ENCODE measurements around the gene SHROOM4. TPM values are rescaled to one million over a fixed set of nuclear protein-coding genes. Genes with fewer than 3 reads are reported as not detected.

Gene SHROOM4
- total RNA-seq: 10 to 100 TPM in 1 of 2 donors, 1 to 10 TPM in 1; 9.2 to 13.6 TPM

GRCh38 chrX:50813843-50814661 is at the start of gene SHROOM4:
Gene SHROOM4 (minus strand): TSS chrX:50814194. CDS start chrX:50814018, 176 bp downstream.
- H3K9me3 ChIP-seq: no peaks in the 10 kb centered on the region
- peak within 1 kb of the TSS; percentile 58 to 63 for H3K27ac ChIP-seq
- H3K27me3 ChIP-seq: no peaks in the 10 kb centered on the region
- H3K4me1 ChIP-seq: no peaks in the 10 kb centered on the region
- DNase-seq (ENCODE audit: low spot score): peak; percentile 59
- peak within 1 kb of the TSS; percentile 45 to 57 for H3K4me3 ChIP-seq
- no peaks in the 10 kb centered on the region for H3K36me3 ChIP-seq
- TF ChIP-seq CTCF (IDR thresholded peaks at IDR 0.05): no peak

GRCh38 chrX:50863471-50863870 is 49.5 kb upstream of the SHROOM4 start:
- H3K9me3 ChIP-seq: no peaks in the 10 kb centered on the region
- no peaks in the 10 kb centered on the region for H3K27me3 ChIP-seq
- no peaks in the 10 kb centered on the region for H3K36me3 ChIP-seq
- no peak for DNase-seq (ENCODE audit: low spot score)
- TF ChIP-seq CTCF (IDR thresholded peaks at IDR 0.05): no peak
- H3K4me3 ChIP-seq: no peak overlapping the region
- H3K27ac ChIP-seq: no peak overlapping the region
- no peaks in the 10 kb centered on the region for H3K4me1 ChIP-seq

- H3K27me3 ChIP-seq: no peaks in the 10 kb centered on the region
- TF ChIP-seq CTCF (IDR thresholded peaks at IDR 0.05): no peak
Observed at GRCh38 chrX:50860518-50860917, 46.5 kb upstream of the SHROOM4 start.

GRCh38 chrX:50858548-50858947 is 44.6 kb upstream of the SHROOM4 start:
- Histone ChIP-seq H3K36me3 (no peaks in the 10 kb centered on the region), H3K27me3 (no peaks in the 10 kb centered on the region), H3K9me3 (no peaks in the 10 kb centered on the region), H3K4me3 (no peak overlapping the region), H3K4me1 (no peaks in the 10 kb centered on the region), H3K27ac (no peak overlapping the region)
- no peak for TF ChIP-seq CTCF (IDR thresholded peaks at IDR 0.05)
- DNase-seq (ENCODE audit: low spot score): no peak

More at GRCh38 chrX:50860518-50860917, 46.5 kb upstream of the SHROOM4 start:
- Histone ChIP-seq H3K36me3 (no peaks in the 10 kb centered on the region), H3K9me3 (no peaks in the 10 kb centered on the region), H3K4me3 (no peak overlapping the region), H3K27ac (no peak overlapping the region), H3K4me1 (no peaks in the 10 kb centered on the region)
- DNase-seq (ENCODE audit: low spot score): no peak

- no peak for TF ChIP-seq CTCF (IDR thresholded peaks at IDR 0.05)
- no peak for DNase-seq (ENCODE audit: low spot score)
- H3K36me3 ChIP-seq: no peaks in the 10 kb centered on the region
- H3K9me3 ChIP-seq: no peaks in the 10 kb centered on the region
- no peaks in the 10 kb centered on the region for H3K4me1 ChIP-seq
- H3K27me3 ChIP-seq: no peaks in the 10 kb centered on the region
- no peak overlapping the region for H3K27ac ChIP-seq
- no peak overlapping the region for H3K4me3 ChIP-seq
Observed at GRCh38 chrX:50853399-50853798, 39.4 kb upstream of the SHROOM4 start.

Data from right atrium auricular region (tissue), 2 donors.